KMS-11 (cell line): Measurements from ENCODE around the gene WFIKKN2.

Experiments used
- H2AFZ ChIP-seq: fragments of 200-600 bp; sonication (generic); 2 replicates; pipeline ENCODE4 v1.6.1; 2016; ENCODE audit warnings: antibody characterized with exemption, mixed run types, low read depth
- H3K27ac ChIP-seq: fragments of 200-600 bp; sonication (generic); 2 replicates; pipeline ENCODE4 v1.6.1; 2016; ENCODE audit warnings: mild to moderate bottlenecking, mixed run types
- H3K27me3 ChIP-seq: fragments of 200-600 bp; sonication (generic); 2 replicates; pipeline ENCODE4 v1.6.1; 2017; ENCODE audit warnings: mild to moderate bottlenecking, low read depth, mixed run types, moderate library complexity; ENCODE audit not compliant: insufficient read depth
- H3K36me3 ChIP-seq: fragments of 200-600 bp; sonication (generic); 2 replicates; pipeline ENCODE4 v1.6.1; 2017; ENCODE audit warnings: mild to moderate bottlenecking, mixed run types; ENCODE audit not compliant: insufficient read depth
- H3K4me1 ChIP-seq: fragments of 200-600 bp; sonication (generic); 2 replicates; pipeline ENCODE4 v1.6.1; 2016; ENCODE audit warnings: mild to moderate bottlenecking, low read depth, mixed run types; ENCODE audit not compliant: poor library complexity, severe bottlenecking
- H3K4me2 ChIP-seq: fragments of 200-600 bp; sonication (generic); 2 replicates; pipeline ENCODE4 v1.7.0; 2016; ENCODE audit warnings: mild to moderate bottlenecking, mixed run types
- H3K4me3 ChIP-seq: fragments of 200-600 bp; sonication (generic); IDR thresholded peaks from 2 replicates; pipeline ENCODE4 v1.6.1; 2017; ENCODE audit warnings: low read depth, low read length, mixed read lengths; ENCODE audit not compliant: insufficient read depth
- H3K79me2 ChIP-seq: fragments of 200-600 bp; sonication (generic); 2 replicates; pipeline ENCODE4 v1.6.1; 2016; ENCODE audit warnings: low read depth, mixed run types; ENCODE audit not compliant: insufficient read depth
- H3K9ac ChIP-seq: fragments of 200-600 bp; sonication (generic); 2 replicates; pipeline ENCODE4 v1.6.1; 2016; ENCODE audit warnings: mild to moderate bottlenecking, mixed run types
- H4K20me1 ChIP-seq: fragments of 200-600 bp; sonication (generic); 2 replicates; pipeline ENCODE4 v1.6.1; 2016; ENCODE audit warnings: mild to moderate bottlenecking, mixed run types; ENCODE audit not compliant: insufficient read depth
- CTCF ChIP-seq: fragments of 200-600 bp; sonication (generic); conservative IDR thresholded peaks from 2 replicates; pipeline ENCODE4 v1.6.1; 2017; ENCODE audit warnings: low read depth, mild to moderate bottlenecking, antibody characterized with exemption, low read length, moderate library complexity, mixed read lengths

WFIKKN2 gene

GRCh38 chr17:50807675-50808074 is 27.7 kb upstream of the WFIKKN2 start:
- H3K4me2 ChIP-seq, result no peak overlapping the region

DNA sequence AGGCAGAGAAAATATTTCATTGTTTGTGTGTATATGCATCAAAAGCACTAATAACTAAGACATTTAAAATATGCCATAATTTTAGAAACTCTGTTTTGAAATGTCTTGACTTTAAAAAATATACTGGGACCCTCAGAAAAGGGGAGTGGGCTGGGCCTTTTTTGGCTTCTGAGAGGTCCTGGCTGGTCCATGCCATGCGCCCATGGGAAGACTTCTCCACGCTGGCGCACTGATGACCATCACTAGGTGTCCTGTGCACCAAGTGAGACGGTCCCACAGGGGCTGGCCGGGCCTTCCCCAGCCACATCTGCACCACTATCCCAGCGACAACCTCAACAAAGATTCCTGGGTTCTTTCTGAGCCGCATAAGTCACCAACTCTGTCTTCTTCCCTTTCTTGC is 27.0 kb upstream of the WFIKKN2 start:
- H2AFZ ChIP-seq, result no peak overlapping the region
- H3K4me2 ChIP-seq, result no peak overlapping the region
- no peaks in the 10 kb centered on the region for H3K36me3 ChIP-seq
- TF ChIP-seq CTCF, result no peak
- no peaks in the 10 kb centered on the region for H4K20me1 ChIP-seq
- H3K27me3 ChIP-seq, result no peaks in the 10 kb centered on the region
- no peak overlapping the region for H3K27ac ChIP-seq
- no peaks in the 10 kb centered on the region for H3K4me1 ChIP-seq
- H3K79me2 ChIP-seq, result no peaks in the 10 kb centered on the region
- no peak overlapping the region for H3K9ac ChIP-seq
- no peak overlapping the region for H3K4me3 ChIP-seq

More at GRCh38 chr17:50807675-50808074, 27.7 kb upstream of the WFIKKN2 start:
- TF ChIP-seq CTCF, result no peak
- no peaks in the 10 kb centered on the region for H3K36me3 ChIP-seq
- no peak overlapping the region for H3K9ac ChIP-seq
- no peaks in the 10 kb centered on the region for H4K20me1 ChIP-seq
- no peaks in the 10 kb centered on the region for H3K4me1 ChIP-seq
- no peak overlapping the region for H3K4me3 ChIP-seq
- no peaks in the 10 kb centered on the region for H3K79me2 ChIP-seq
- H3K27ac ChIP-seq, result no peak overlapping the region
- H2AFZ ChIP-seq, result no peak overlapping the region
- no peaks in the 10 kb centered on the region for H3K27me3 ChIP-seq

- H3K27me3 ChIP-seq, result no peaks in the 10 kb centered on the region
These were observed 26.5 kb upstream of the WFIKKN2 start for GRCh38 chr17:50808888-50809287.

DNA sequence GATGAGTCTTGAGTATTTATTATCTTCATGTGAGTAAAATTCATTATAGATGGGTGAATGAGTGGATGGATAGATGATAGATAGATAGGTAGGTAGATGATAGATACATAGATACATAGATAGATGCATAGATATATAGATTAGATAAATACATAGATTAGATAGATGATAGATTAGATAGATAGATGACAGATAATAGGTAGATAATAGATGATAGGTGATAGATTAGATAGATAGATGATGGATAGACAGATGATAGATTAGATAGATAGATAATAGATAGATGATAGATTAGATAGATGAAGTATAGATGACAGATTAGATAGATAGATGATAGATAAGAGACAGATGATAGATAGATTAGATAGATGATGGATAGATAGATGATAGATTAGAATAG is 21.8 kb upstream of the WFIKKN2 start:
- H3K4me1 ChIP-seq, result no peaks in the 10 kb centered on the region
- no peaks in the 10 kb centered on the region for H3K79me2 ChIP-seq
- no peak overlapping the region for H2AFZ ChIP-seq
- H3K36me3 ChIP-seq, result no peaks in the 10 kb centered on the region
- no peak overlapping the region for H3K27ac ChIP-seq
- no peaks in the 10 kb centered on the region for H3K27me3 ChIP-seq
- H3K9ac ChIP-seq, result no peak overlapping the region
- no peaks in the 10 kb centered on the region for H4K20me1 ChIP-seq
- no peak for TF ChIP-seq CTCF
- no peak overlapping the region for H3K4me3 ChIP-seq
- H3K4me2 ChIP-seq, result no peak overlapping the region

More at GRCh38 chr17:50808888-50809287, 26.5 kb upstream of the WFIKKN2 start:
- no peaks in the 10 kb centered on the region for H3K79me2 ChIP-seq
- no peak overlapping the region for H3K4me2 ChIP-seq
- no peak overlapping the region for H3K27ac ChIP-seq
- H3K4me1 ChIP-seq, result no peaks in the 10 kb centered on the region
- no peak for TF ChIP-seq CTCF
- H3K36me3 ChIP-seq, result no peaks in the 10 kb centered on the region
- H3K4me3 ChIP-seq, result no peak overlapping the region
- no peak overlapping the region for H3K9ac ChIP-seq
- no peaks in the 10 kb centered on the region for H4K20me1 ChIP-seq
- H2AFZ ChIP-seq, result no peak overlapping the region
